HepG2 (cell line): ENCODE measurements around the gene PLCL2. TPM values are rescaled to one million over a fixed set of nuclear protein-coding genes. Genes with fewer than 3 reads are reported as not detected.

Experiments
- ATAC-seq: fragments of 200-7000 bp; cut with Tn5 transposase; 3 replicates; pipeline ENCODE4 v1.9.1; 2020; ENCODE audit warnings: mild to moderate bottlenecking, moderate library complexity
- BruUV-seq: library from RNA; stranded (reverse); fragments of 400-500 nt; replicated peaks from 2 replicates; lab custom pipeline; 2021; lab: Mats Ljungman, UMichigan
- CTCF ChIA-PET: fragments of 300-600 bp; formaldehyde crosslinking; extraction: SDS; loops from one replicate; lab custom pipeline; 2021; ENCODE audit warnings: low total read pairs, inconsistent platforms, low intra/inter-chr PET ratio; lab: Yijun Ruan, JAX
- POLR2A ChIA-PET: fragments of 350-600 bp; sonication (Branson Sonifier 250); formaldehyde crosslinking; loops from one replicate; lab custom pipeline; 2020; ENCODE audit warnings: antibody characterized with exemption, inconsistent platforms; lab: Yijun Ruan, JAX
- DNase-seq: peaks from one replicate; pipeline ENCODE4 v3.0.0-alpha.2; 2015; ENCODE audit warnings: low spot score
- FAIRE-seq: peaks from 3 replicates; lab custom pipeline; 2011; peaks lifted over from hg19 to GRCh38; lab: Jason Lieb, UNC
- H2AFZ ChIP-seq: one replicate; pipeline ENCODE4 v1.6.1; 2011; ENCODE audit warnings: low read length, inconsistent platforms
- H3K27ac ChIP-seq: fragments of 300-600 bp; 3 replicates; pipeline ENCODE4 v1.8.0; 2011; ENCODE audit warnings: mixed run types, mild to moderate bottlenecking, mixed read lengths, low read length, inconsistent platforms; ENCODE audit not compliant: insufficient read depth; ENCODE audit errors: extremely low read length
- H3K27me3 ChIP-seq, 2 experiments: fragments of 200-600 bp in 1 of 2; 2 replicates in 1 of 2; 3 replicates in 1 of 2; pipeline versions ENCODE4 v1.6.0 to v1.8.0; 2011; ENCODE audit warnings: low read length in 2 of 2, mild to moderate bottlenecking in 2 of 2, moderate library complexity in 2 of 2, inconsistent platforms in 1 of 2; ENCODE audit not compliant: insufficient read depth in 2 of 2, control insufficient read depth in 1 of 2
- H3K36me3 ChIP-seq, 2 experiments: fragments of 200-600 bp in 1 of 2; replicated peaks in 1 of 2; 2 replicates in 1 of 2; 3 replicates in 1 of 2; pipeline versions ENCODE4 v1.5.1 to v1.8.0; 2011; ENCODE audit warnings: low read length in 2 of 2, inconsistent platforms in 1 of 2; ENCODE audit not compliant: insufficient read depth in 2 of 2, control insufficient read depth in 1 of 2
- H3K4me1 ChIP-seq: 2 replicates; pipeline ENCODE4 v1.5.1; 2012; ENCODE audit warnings: low read length, inconsistent platforms; ENCODE audit not compliant: insufficient read depth
- H3K4me2 ChIP-seq: 2 replicates; pipeline ENCODE4 v1.6.0; 2011; ENCODE audit warnings: low read depth, low read length, inconsistent platforms
- H3K4me3 ChIP-seq, 3 experiments: fragments of 200-600 bp in 1 of 3; sonication (generic), shearing (Covaris generic) in 1 of 3; replicated peaks in 1 of 3; 2 replicates each; pipeline ENCODE4 v1.5.1; 2011 to 2016; ENCODE audit warnings: low read length in 3 of 3, inconsistent platforms in 2 of 3, low read depth in 2 of 3, mild to moderate bottlenecking in 2 of 3, control low read depth in 1 of 3, mixed read lengths in 1 of 3; ENCODE audit not compliant: insufficient read depth in 1 of 3
- H3K79me2 ChIP-seq: one replicate; pipeline ENCODE4 v1.6.1; 2011; ENCODE audit warnings: low read length, inconsistent platforms; ENCODE audit not compliant: insufficient read depth
- H3K9ac ChIP-seq: 2 replicates; pipeline ENCODE4 v1.6.0; 2011; ENCODE audit warnings: mild to moderate bottlenecking, low read depth, low read length, inconsistent platforms; ENCODE audit not compliant: insufficient read depth
- H3K9me3 ChIP-seq: 2 replicates; pipeline ENCODE4 v1.5.1; 2012; ENCODE audit warnings: mild to moderate bottlenecking, low read length
- H4K20me1 ChIP-seq: 2 replicates; pipeline ENCODE4 v1.6.0; 2011; ENCODE audit warnings: inconsistent platforms, mild to moderate bottlenecking, low read length, moderate library complexity; ENCODE audit not compliant: insufficient read depth
- EED ChIP-seq: sonication (generic); formaldehyde crosslinking; IDR thresholded peaks from 2 replicates; pipeline ENCODE4 v1.5.0; 2020; ENCODE audit warnings: mild to moderate bottlenecking, missing genetic modification reagents
- ETV5 ChIP-seq: IDR thresholded peaks from 2 replicates; pipeline ENCODE4 v1.6.1; 2018; ENCODE audit warnings: missing biosample characterization, missing genetic modification reagents, inconsistent platforms, borderline replicate concordance
- GATAD2A ChIP-seq: IDR thresholded peaks from 2 replicates; pipeline ENCODE4 v1.6.1; 2016
- HCFC1 ChIP-seq: fragments of 150-350 bp; IDR thresholded peaks from 2 replicates; pipeline ENCODE4 v1.6.1; 2014; ENCODE audit warnings: low read depth, low read length
- HNRNPH1 ChIP-seq: fragments of 200-400 bp; formaldehyde crosslinking; optimal IDR thresholded peaks from 2 replicates; pipeline ENCODE3; 2017; ENCODE audit warnings: mild to moderate bottlenecking, low read depth, low read length
- KDM3A ChIP-seq: IDR thresholded peaks from 2 replicates; pipeline ENCODE4 v1.6.1; 2018; ENCODE audit warnings: low read depth, missing compliant biosample characterization
- NFYB ChIP-seq: sonication (generic); formaldehyde crosslinking; IDR thresholded peaks from 2 replicates; pipeline ENCODE4 v1.4.0; 2020; ENCODE audit warnings: missing genetic modification reagents
- POLR2A ChIP-seq, 2 experiments: IDR thresholded peaks; 2 replicates each; pipeline ENCODE4 v1.6.1; 2011; ENCODE audit warnings: low read depth in 2 of 2, low read length in 2 of 2, mild to moderate bottlenecking in 1 of 2, moderate library complexity in 1 of 2; ENCODE audit not compliant: insufficient read depth in 1 of 2
- RBM39 ChIP-seq: fragments of 200-400 bp; formaldehyde crosslinking; IDR thresholded peaks from one replicate; pipeline ENCODE4 v1.6.1; 2018; ENCODE audit warnings: antibody characterized with exemption, mild to moderate bottlenecking, low read depth, low read length; ENCODE audit not compliant: poor library complexity, severe bottlenecking
- RXRB ChIP-seq: IDR thresholded peaks from 2 replicates; pipeline ENCODE4 v1.6.1; 2016; ENCODE audit warnings: borderline replicate concordance, missing genetic modification reagents, missing compliant biosample characterization
- ZBTB38 ChIP-seq: sonication (generic); formaldehyde crosslinking; IDR thresholded peaks from 2 replicates; pipeline ENCODE4 v1.5.1; 2020; ENCODE audit warnings: mild to moderate bottlenecking, missing genetic modification reagents
- ZFAT ChIP-seq: sonication (generic); formaldehyde crosslinking; conservative IDR thresholded peaks from 2 replicates; pipeline ENCODE4 v1.8.1; 2023; ENCODE audit warnings: missing genetic modification reagents, inconsistent platforms
- ZNF33B ChIP-seq: sonication (generic); formaldehyde crosslinking; IDR thresholded peaks from 2 replicates; pipeline ENCODE4 v1.5.1; 2020; ENCODE audit warnings: mild to moderate bottlenecking, missing genetic modification reagents
- ZNF354B ChIP-seq: sonication (generic); formaldehyde crosslinking; IDR thresholded peaks from 2 replicates; pipeline ENCODE4 v1.8.0; 2022; ENCODE audit warnings: mild to moderate bottlenecking, missing genetic modification reagents
- ZNF550 ChIP-seq: sonication (generic); formaldehyde crosslinking; IDR thresholded peaks from 2 replicates; pipeline ENCODE4 v1.4.0; 2020; ENCODE audit warnings: mild to moderate bottlenecking, missing genetic modification reagents, borderline replicate concordance
- ZNF703 ChIP-seq: sonication (generic); formaldehyde crosslinking; IDR thresholded peaks from 2 replicates; pipeline ENCODE4 v1.5.1; 2020; ENCODE audit warnings: missing genetic modification reagents, mild to moderate bottlenecking, moderate library complexity, borderline replicate concordance
- ZNF816 ChIP-seq: sonication (generic); formaldehyde crosslinking; IDR thresholded peaks from 2 replicates; pipeline ENCODE4 v1.8.0; 2022; ENCODE audit warnings: missing genetic modification reagents, mild to moderate bottlenecking, borderline replicate concordance
- WGBS: methylation state at CpG from one replicate; pipeline ENCODE4 v1.1.6; 2017; ENCODE audit warnings: low lambda C conversion rate; 5-methylcytosine and 5-hydroxymethylcytosine counted together
- in situ Hi-C: cut with HindIII; loops from 2 replicates; pipeline ENCODE4 v1.10.0; 2017; ENCODE audit warnings: low pct_unique_long_range_greater_than_20kb; ENCODE audit not compliant: extremely low pct_ligation_motif_present
- intact Hi-C: fragments of 100-400 bp; cut with micrococcal nuclease; formaldehyde crosslinking; loops from one replicate; pipeline ENCODE4 v1.10.0; 2022; ENCODE audit not compliant: unreplicated experiment
- polyA plus RNA-seq, 8 experiments: library from polyadenylated mRNA; depleted of rRNA in 3 of 8; stranded (reverse) in 7 of 8; unstranded in 1 of 8; fragments of >200 nt; fragmentation: Illumina TruSeq in 4 of 8; extraction: Trizol in 4 of 8; gene quantifications; 2 replicates each; pipeline versions ENCODE4 v1.2.1 to v1.2.3, GENCODE V29; 2011 to 2016; ENCODE audit warnings: low read depth in 4 of 8, missing spikeins in 1 of 8, mixed read lengths in 1 of 8; ENCODE audit not compliant: insufficient read depth in 1 of 8
- total RNA-seq, 5 experiments: library from RNA; depleted of rRNA; stranded (reverse); fragments of >200 nt; fragmentation: Illumina TruSeq; extraction: Trizol; gene quantifications; 2 replicates each; pipeline ENCODE4 v1.2.3, GENCODE V29; 2016; ENCODE audit warnings: low read depth in 1 of 5
- TF ChIP-seq, protein P1 (sequence below): IDR thresholded peaks from 2 replicates; pipeline ENCODE4 v1.6.1; 2016; ENCODE audit warnings: low read depth, control low read depth
- TF ChIP-seq, protein P2 (sequence below): sonication (generic); formaldehyde crosslinking; IDR thresholded peaks from 2 replicates; pipeline ENCODE4 v1.9.0; 2022; ENCODE audit warnings: missing genetic modification reagents, mild to moderate bottlenecking, borderline replicate concordance
- TF ChIP-seq, protein P3 (sequence below): sonication (generic); formaldehyde crosslinking; IDR thresholded peaks from 2 replicates; pipeline ENCODE4 v1.8.0; 2022; ENCODE audit warnings: missing genetic modification reagents, mild to moderate bottlenecking, inconsistent platforms, borderline replicate concordance

PLCL2 gene
- total and polyA plus RNA-seq, 2 of the 13 experiments (the other 11 are each of a cell fraction or from before 2014, with no cell fraction given), result not detected

- no peak overlapping the region for H3K9ac ChIP-seq
- H3K4me3 ChIP-seq, result no peak overlapping the region
- no peak overlapping the region for H3K4me2 ChIP-seq
- H3K36me3 ChIP-seq, result no peaks in the 10 kb centered on the region
- no peak overlapping the region for H2AFZ ChIP-seq
- intact Hi-C loops (no loop called here), in situ Hi-C loops (no loop called here)
- no peaks in the 10 kb centered on the region for H3K9me3 ChIP-seq
- no peak overlapping the region for H3K27ac ChIP-seq
- H3K27me3 ChIP-seq, result no peaks in the 10 kb centered on the region
- no peaks in the 10 kb centered on the region for H3K79me2 ChIP-seq
- DNase-seq (no peak), ATAC-seq (no peak), FAIRE-seq (no peak)
- no TSS peak for BruUV-seq
- H4K20me1 ChIP-seq, result no peaks in the 10 kb centered on the region
- 2% methylated on average over 4 of the region's 4 CpGs for WGBS
- POLR2A ChIA-PET, result no interaction called here
- CTCF ChIA-PET, result no interaction called here
- TF ChIP-seq, protein P1, sequence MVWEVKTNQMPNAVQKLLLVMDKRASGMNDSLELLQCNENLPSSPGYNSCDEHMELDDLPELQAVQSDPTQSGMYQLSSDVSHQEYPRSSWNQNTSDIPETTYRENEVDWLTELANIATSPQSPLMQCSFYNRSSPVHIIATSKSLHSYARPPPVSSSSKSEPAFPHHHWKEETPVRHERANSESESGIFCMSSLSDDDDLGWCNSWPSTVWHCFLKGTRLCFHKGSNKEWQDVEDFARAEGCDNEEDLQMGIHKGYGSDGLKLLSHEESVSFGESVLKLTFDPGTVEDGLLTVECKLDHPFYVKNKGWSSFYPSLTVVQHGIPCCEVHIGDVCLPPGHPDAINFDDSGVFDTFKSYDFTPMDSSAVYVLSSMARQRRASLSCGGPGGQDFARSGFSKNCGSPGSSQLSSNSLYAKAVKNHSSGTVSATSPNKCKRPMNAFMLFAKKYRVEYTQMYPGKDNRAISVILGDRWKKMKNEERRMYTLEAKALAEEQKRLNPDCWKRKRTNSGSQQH (CRISPR knock-in tag), result no peak
- TF ChIP-seq ZNF550 (no peak), ZNF354B (no peak), ZNF33B (CRISPR knock-in tag) (no peak), RXRB (CRISPR knock-in tag) (no peak), RBM39 (no peak), EED (CRISPR knock-in tag) (no peak), ETV5 (CRISPR knock-in tag) (no peak), GATAD2A (no peak), ZNF816 (no peak), ZNF703 (CRISPR knock-in tag) (no peak), ZBTB38 (CRISPR knock-in tag) (no peak), HNRNPH1 (no peak), HCFC1 (no peak), ZFAT (no peak), KDM3A (CRISPR knock-in tag) (no peak), POLR2A (IDR thresholded peaks at IDR 0.05; ENCODE audit: insufficient read depth in 1 of 2, low read depth in 2 of 2, low read length in 2 of 2) (no peak), NFYB (CRISPR knock-in tag) (no peak)
- TF ChIP-seq, protein P2, sequence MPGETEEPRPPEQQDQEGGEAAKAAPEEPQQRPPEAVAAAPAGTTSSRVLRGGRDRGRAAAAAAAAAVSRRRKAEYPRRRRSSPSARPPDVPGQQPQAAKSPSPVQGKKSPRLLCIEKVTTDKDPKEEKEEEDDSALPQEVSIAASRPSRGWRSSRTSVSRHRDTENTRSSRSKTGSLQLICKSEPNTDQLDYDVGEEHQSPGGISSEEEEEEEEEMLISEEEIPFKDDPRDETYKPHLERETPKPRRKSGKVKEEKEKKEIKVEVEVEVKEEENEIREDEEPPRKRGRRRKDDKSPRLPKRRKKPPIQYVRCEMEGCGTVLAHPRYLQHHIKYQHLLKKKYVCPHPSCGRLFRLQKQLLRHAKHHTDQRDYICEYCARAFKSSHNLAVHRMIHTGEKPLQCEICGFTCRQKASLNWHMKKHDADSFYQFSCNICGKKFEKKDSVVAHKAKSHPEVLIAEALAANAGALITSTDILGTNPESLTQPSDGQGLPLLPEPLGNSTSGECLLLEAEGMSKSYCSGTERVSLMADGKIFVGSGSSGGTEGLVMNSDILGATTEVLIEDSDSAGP (CRISPR knock-in tag), result no peak
- TF ChIP-seq, protein P3, sequence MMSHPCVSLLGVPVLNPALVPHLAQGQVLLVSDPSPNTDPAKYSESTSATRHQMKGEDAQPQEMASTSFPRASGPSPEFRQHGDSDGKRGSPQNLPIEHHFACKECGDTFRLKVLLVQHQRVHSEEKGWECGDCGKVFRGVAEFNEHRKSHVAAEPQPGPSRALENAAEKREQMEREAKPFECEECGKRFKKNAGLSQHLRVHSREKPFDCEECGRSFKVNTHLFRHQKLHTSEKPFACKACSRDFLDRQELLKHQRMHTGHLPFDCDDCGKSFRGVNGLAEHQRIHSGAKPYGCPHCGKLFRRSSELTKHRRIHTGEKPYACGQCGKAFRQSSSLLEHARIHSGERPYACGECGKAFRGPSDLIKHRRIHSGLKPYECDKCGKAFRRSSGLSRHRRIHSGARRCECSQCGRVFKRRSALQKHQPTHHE (CRISPR knock-in tag), result no peak
- no peaks in the 10 kb centered on the region for H3K4me1 ChIP-seq
Measured at GRCh38 chr3:16873872-16874271, 10.9 kb upstream of the PLCL2 start.
